ENCODE data around the gene HCK.

HCK gene

GRCh38 chr20:32132911-32133549 lies 81.0 kb downstream of the HCK start:
- no peak for DNase-seq

DNA sequence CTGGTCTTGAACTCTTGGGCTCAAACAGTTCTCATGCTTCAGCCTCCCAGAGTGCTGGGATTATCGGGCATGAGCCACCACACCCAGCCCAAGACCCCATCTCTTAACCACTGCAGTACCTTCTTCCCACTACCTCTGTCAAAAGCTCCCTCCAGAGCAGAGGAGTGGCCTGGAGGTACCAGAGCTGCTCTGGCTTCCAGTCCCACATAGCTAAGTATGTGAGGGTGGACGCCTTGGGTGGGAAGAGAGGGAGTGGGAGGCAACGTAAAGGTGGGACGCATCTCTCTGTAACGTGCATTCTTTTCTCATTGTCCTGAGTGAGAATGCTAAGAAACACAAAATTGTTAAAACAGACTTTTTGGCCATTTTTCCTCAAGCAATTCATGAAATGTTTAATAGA lies 82.0 kb downstream of the HCK start:
- no peak for DNase-seq

- no peak for DNase-seq
These were observed 84.0 kb downstream of the HCK start for GRCh38 chr20:32135983-32136515.

- no peak for DNase-seq
These were observed 86.9 kb downstream of the HCK start for GRCh38 chr20:32138921-32139320.

DNA sequence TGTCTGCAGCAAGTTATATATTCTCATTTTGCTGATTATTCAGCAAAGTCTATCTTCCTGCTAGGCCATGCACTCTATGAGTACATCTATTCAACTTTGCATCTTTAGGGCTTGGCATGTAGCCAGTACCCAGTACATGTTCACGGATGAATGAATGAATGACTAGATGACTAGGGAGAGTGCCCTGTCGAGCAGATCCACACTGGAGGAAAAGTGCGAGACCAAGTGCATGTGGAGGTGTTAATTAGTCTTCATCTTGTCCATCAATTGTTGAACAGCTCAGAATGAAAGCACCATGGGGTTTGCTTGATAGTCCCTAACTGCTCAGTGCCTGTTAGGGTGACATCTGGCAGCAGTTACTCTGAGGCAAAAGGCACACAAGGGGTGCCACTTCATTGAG lies 87.9 kb downstream of the HCK start:
- DNase-seq, result no peak

GRCh38 chr20:32140603-32141002 lies 88.6 kb downstream of the HCK start:
- no peak for DNase-seq

DNA sequence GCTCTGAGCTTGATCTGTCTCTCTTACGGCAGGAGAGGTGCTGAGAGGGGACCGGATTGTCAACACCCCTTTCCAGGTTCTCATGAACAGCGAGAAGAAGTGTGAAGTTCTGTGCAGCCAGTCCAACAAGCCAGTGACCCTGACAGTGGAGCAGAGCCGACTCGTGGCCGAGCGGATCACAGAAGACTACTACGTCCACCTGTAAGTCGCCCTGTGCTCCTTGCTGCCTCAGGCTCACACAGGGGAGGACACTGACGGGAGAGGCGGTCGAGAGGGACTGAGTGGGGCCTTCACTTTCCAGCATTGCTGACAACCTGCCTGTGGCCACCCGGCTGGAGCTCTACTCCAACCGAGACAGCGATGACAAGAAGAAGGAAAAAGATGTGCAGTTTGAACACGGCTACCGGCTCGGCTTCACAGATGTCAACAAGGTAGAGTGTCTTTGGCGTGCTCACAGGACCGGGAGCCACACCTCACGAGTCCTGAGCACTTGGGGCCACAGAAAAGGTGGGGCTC lies 89.5 kb downstream of the HCK start:
- no peak for DNase-seq

DNA sequence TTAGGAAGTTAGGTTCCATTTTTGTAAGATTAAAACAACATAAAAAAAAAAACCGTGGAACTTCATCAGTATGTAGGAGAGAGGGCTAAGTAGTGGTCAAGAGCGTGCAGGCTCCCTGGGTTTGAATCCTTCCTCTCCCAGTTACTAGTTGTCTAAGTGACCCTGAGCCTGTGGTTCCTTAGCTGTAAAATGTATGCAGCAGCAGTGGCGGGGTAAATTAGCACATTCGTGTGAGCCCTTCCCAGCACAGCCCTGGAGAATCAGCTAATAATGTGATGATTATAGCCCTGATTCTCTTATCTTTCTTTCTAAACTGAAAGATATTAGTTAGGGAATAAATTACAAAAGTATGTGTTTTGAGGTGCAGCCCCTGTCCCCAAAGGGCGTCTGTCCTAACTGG lies 90.0 kb downstream of the HCK start:
- no peak for DNase-seq

GRCh38 chr20:32142991-32143390 lies 90.9 kb downstream of the HCK start:
- no peak for DNase-seq

DNA sequence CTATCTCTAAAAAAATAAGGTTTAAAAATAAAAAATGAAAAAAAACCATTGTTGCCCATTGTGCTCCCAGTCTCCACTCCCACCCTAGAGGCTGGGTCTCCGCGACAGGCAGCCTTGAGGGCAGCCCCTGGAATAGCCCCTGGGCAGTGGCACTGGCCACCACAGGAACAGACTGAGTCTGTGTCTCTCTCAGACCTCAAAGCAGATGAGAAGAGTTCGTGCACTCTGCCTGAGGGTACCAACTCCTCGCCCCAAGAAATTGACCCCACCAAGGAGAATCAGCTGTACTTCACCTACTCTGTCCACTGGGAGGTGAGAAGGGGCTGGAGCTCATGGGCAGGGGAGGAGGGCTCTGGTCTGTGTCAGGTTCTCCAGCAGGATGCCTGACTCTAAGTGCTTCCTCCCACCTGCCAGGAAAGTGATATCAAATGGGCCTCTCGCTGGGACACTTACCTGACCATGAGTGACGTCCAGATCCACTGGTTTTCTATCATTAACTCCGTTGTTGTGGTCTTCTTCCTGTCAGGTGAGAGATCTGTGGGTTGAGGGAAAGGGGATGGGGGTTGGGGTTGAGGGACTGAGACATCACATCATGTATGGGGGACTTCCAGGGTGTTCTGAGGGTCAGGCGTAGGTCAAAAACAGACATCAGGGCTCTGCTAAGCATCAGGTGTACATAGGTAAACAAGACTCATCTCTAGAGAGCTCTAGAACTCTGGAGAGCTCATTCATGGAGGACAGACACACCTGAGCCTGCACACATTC lies 93.0 kb downstream of the HCK start:
- DNase-seq, result no peak

GRCh38 chr20:32149566-32150170 lies 97.6 kb downstream of the HCK start:
- no peak for DNase-seq

GRCh38 chr20:32150291-32150848 lies 98.3 kb downstream of the HCK start:
- no peak for DNase-seq

Measured in NCI-H1436 treated with DMSO at 0.1 percent for 48 hours (cell line).